GM12892 (cell line): ENCODE results near the gene JAK3. TPM values are rescaled to one million over a fixed set of nuclear protein-coding genes. Genes with fewer than 3 reads are reported as not detected.
"Not testable (repeated sequence)": the region's sequence is repeated elsewhere in the genome, so short reads cannot be mapped to it uniquely, and the experiment has no call there.

Source experiments
- DNase-seq: peaks from one replicate; pipeline ENCODE4 v3.0.0; 2011; ENCODE audit not compliant: insufficient read length
- FAIRE-seq: peaks from 2 replicates; lab custom pipeline; 2011; peaks lifted over from hg19 to GRCh38; lab: Jason Lieb, UNC
- POLR2A ChIP-seq: IDR thresholded peaks from 2 replicates; pipeline ENCODE4 v1.6.1; 2011; ENCODE audit warnings: low read depth, low read length, control low read depth
- POLR2AphosphoS5 ChIP-seq: IDR thresholded peaks from 2 replicates; pipeline ENCODE4 v1.6.1; 2011; ENCODE audit warnings: low read depth, low read length, control low read depth
- TAF1 ChIP-seq: IDR thresholded peaks from 2 replicates; pipeline ENCODE4 v1.6.1; 2011; ENCODE audit warnings: low read depth, mild to moderate bottlenecking, control low read depth, low read length, borderline replicate concordance
- polyA plus RNA-seq: library from polyadenylated mRNA; unstranded; fragments of >200 nt; gene quantifications from one replicate; pipeline ENCODE4 v1.2.1, GENCODE V29; 2012; ENCODE audit warnings: missing spikeins, inconsistent platforms; ENCODE audit not compliant: missing spikeins

Gene JAK3
- polyA plus RNA-seq, result 24.6 TPM

DNA sequence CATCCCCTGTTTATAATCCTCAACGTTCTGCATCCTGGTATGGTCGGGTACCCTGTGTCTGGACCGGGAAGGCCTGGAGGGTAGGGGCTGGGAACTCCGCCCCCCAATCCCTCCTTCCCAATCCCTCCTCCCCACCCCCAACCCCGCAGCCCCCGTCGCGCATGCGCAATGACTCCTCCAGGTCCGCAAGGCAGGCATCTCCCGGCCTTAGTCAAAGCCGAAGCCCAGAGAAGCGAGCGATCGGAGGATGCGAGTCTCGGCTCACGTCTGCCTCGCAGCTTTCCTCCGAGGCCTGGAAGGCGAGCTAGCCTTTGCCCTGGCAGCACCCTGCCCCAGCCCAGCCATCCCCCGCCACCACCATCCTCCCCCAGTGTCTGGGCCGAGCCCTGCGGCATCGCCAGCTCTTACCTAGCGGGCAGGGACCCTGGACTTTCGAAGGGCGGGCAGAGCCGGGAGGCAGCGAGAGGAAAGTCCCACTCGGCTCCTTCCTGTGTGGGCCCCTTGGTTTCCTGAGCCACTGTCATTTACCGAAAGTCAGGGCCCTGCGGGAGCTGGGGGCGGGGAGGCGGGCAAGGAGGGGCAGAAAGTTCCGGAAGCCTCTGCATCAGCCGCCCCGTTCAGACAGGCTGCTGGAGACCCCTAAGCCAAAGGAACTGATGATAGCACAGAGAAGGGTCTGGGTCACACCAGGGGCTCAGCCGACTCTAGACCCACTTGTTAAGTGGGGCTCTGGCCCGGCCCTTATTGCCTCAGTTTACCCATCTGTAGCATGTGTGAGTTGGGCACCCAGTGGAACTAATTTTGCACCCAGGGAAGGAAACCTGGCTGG, at the start of gene JAK3:
Gene JAK3 (minus strand): TSS at position 445 of the 829 bp plus-strand sequence. CDS start 3,565 bp downstream, outside the sequence.
- DNase-seq (peak; percentile 87), FAIRE-seq (peak; percentile 95)
- TF ChIP-seq POLR2A, result peak; percentile 88
- TF ChIP-seq POLR2AphosphoS5, result peak; percentile 84
- peak; percentile 82; the same call in 1 of the 2 replicates for TF ChIP-seq TAF1

DNA sequence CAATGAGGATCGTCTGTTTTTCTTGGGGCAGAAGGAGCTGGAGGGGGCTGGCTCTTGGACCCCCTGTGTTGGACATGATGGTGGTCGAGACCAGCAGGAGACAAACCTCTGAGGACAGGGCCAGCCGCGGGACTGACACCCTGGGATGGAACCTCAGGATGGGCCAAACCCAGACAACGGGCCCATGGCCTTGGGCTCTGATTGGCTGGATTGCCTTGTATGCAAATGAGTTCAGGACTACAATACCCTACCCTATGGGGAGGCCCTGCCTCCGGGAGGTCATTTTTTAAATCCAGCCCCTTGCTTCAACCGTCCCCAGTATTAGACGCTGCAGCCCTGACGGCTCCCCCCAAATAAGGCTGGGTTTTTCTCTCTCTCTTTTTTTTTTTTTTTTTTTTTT, 46.0 kb upstream of the JAK3 start:
- TF ChIP-seq TAF1, result no peak
- no peak for TF ChIP-seq POLR2A
- TF ChIP-seq POLR2AphosphoS5, result no peak
- DNase-seq (no peak), FAIRE-seq (no peak)

DNA sequence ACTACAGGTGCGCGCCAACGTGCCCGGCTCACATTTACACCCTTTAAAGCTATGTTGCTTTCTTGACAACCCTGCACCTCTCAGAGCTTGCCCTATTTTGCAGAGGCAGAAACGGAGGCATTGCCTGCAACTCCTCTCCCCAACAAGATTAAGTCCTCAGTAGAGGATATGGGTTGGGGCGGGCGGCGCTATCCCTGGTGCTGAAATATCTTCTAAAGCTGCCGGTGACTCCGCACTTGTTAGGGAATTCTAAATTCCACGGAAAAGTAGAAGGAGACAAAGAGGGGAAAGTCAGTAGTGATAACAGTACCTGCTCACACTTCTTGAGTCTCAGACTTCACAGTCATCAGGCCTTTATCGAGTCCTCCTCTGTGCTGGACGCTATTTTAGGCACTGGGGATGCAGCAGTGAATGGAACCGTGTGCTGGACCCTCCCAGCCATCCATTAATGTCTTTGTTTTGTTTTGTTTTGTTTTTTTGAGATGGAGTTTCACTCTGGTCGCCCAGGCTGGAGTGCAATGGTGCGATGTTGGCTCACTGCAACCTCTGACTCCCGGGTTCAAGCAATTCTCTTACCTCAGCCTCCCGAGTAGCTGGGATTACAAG, 41.9 kb upstream of the JAK3 start:
- FAIRE-seq (peak; percentile 24), DNase-seq (no peak)
- TF ChIP-seq TAF1 (no peak), POLR2A (no peak), POLR2AphosphoS5 (no peak)

DNA sequence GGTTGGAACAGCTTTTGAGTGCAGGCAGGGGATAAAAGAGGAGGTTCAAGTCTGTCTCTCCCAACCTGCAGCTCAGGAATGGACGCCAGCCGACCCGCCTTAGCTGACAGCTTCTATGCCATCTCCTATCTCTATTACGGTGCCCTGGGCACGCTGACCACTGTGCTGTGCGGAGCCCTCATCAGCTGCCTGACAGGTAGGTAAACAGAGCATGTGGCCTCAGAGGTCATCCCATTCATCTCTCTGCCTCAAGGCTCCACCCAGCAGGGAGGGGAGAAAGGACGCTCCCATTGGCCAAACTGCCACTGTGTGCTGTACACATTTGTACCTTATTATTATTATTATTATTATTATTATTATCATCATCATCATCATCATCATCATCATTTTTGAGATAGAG, 40.5 kb upstream of the JAK3 start:
- no peak for DNase-seq
- no peak for FAIRE-seq
- TF ChIP-seq POLR2A, result no peak
- TF ChIP-seq TAF1, result no peak

DNA sequence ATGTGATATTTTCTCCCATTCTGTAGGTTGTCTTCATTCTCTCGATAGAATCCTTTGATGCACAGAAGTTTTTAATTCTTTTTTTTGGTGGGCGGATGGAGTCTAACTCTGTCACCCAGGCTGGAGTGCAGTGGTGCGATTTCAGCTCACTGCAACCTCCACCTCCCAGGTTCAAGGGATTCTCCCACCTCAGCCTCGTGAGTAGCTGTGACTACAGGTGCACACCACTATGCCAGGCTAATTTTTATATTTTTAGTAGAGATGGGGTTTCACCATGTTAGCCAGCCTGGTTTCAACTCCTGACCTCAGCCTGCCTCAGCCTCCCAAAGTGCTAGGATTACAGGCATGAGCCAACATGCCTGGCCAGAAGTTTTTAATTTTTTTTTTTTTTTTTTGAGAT, 39.4 kb upstream of the JAK3 start:
- DNase-seq, FAIRE-seq: not testable (repeated sequence)

DNA sequence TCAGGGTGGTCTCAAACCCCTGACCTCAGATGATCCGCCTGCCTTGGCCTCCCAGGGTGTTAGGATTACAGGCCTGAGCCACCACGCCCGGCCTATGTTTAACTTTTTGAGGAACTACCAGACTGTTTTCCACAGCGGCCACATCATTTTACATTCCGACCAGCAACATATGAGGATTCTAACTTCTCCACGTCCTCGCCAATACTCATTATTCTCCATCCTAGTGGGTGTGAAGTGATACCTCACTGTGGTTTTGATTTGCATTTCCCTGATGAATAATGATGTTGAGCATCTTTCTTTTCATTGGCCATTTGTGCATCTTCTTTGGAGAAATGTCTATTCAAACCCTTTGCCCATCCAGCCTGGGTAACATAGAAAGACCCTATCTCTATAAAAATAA, 38.7 kb upstream of the JAK3 start:
- DNase-seq (no peak), FAIRE-seq (peak; percentile 42)
- TF ChIP-seq TAF1, result no peak
- no peak for TF ChIP-seq POLR2A
- no peak for TF ChIP-seq POLR2AphosphoS5

DNA sequence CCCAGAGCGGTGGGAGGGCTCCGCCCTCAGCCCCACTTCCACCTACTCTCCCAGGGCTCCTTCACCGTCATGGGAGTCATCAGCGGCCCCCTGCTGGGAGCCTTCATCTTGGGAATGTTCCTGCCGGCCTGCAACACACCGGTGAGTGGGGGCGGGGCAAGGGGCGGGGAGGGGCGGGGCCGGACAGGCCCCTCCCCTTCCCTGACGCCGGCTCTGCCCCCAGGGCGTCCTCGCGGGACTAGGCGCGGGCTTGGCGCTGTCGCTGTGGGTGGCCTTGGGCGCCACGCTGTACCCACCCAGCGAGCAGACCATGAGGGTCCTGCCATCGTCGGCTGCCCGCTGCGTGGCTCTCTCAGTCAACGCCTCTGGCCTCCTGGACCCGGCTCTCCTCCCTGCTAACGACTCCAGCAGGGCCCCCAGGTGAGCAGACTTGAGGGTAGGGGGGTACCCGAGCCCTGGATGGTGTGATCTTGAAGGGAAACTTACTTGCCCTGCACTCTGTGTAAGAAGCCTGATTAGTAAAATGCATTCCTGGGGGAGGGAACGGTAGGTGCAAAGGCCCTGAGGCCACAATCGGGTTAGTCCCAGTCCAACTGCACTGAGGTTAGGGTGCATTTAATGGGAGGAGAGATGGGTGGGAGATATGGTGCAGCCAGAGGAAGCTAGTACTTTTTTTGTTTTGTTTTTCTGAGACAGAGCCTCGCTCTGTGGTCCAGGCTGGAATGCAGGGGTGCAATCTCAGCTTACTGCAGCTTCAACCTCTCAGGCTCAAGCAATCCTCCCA, 36.0 kb upstream of the JAK3 start:
- TF ChIP-seq POLR2AphosphoS5 (no peak), TAF1 (no peak), POLR2A (no peak)
- DNase-seq (no peak), FAIRE-seq (no peak)

DNA sequence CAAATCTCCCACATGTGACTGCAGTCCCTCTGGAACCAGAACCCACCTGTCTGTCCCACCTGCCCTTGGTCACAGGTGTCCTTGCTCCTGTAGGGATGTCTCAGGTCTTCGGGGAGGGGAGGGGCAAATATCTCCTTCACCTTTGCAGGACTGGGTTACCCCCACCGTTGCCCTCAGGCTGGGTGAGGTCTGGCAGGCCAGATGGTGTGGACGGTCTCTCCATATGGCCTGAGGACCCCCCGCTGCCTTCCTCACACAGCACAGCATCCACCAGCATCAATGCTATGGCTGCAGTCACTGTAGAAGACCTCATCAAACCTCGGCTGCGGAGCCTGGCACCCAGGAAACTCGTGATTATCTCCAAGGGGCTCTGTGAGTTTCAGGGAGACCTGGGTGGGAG, 33.9 kb upstream of the JAK3 start:
- TF ChIP-seq POLR2A, result no peak
- TF ChIP-seq POLR2AphosphoS5, result no peak
- no peak for TF ChIP-seq TAF1
- FAIRE-seq (no peak), DNase-seq (no peak)

DNA sequence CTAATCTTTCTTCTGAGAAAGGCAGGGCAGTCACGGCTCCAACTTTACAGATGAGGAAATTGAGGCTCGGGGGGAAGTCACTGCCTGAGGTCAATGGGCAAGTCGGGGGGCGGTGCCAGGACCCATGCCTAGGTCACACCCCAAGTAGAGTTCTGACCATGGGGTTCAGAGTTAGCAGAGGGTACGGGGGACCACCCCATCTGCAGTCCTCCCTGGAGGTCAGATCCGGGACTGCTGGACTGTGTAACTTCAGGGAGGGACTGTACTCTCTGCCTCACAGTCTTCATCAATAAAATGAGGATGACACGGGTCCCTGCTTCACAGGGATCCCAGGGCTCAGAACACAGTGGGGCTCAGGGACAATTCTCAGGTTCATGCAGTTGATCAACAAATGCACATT, 31.7 kb upstream of the JAK3 start:
- DNase-seq (no peak), FAIRE-seq (no peak)
- no peak for TF ChIP-seq TAF1
- TF ChIP-seq POLR2A, result no peak
- no peak for TF ChIP-seq POLR2AphosphoS5

DNA sequence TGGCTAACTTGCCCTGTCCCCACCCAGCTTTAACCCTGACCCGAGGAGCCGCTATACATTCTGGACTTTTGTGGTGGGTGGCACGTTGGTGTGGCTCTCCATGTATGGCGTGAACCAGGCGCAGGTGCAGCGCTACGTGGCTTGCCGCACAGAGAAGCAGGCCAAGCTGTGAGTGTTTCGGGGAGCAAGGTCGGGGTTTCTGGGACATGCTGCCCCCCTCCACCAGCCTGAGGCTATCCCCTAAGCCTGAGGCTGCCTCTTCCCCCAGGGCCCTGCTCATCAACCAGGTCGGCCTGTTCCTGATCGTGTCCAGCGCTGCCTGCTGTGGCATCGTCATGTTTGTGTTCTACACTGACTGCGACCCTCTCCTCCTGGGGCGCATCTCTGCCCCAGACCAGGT, 29.9 kb upstream of the JAK3 start:
- DNase-seq, result no peak
- TF ChIP-seq POLR2A (no peak), POLR2AphosphoS5 (no peak), TAF1 (no peak)
- no peak for FAIRE-seq

DNA sequence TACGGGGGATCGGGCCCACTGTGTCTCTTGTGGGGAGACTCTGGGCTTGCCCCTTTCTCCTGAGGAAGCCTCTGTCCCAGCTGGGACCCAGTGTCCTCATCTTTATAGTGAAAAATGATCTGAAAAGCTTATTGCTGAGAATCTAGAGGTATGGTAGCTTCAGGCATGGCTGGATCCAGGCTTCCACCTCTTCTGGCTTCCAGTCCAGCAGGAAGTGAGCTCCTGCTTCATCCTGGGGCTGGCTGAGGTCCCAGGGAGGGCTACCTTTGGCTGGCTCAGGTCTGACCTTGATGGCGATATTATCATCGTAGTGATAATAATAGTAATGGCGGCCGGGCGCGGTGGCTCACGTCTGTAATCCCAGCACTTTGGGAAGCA, 27.0 kb upstream of the JAK3 start:
- DNase-seq (no peak), FAIRE-seq (no peak)
- TF ChIP-seq POLR2AphosphoS5 (no peak), POLR2A (no peak), TAF1 (no peak)
